Endodermal cell (in vitro differentiated cells): ENCODE data around the gene NXPE3. TPM values are rescaled to one million over a fixed set of nuclear protein-coding genes. Genes with fewer than 3 reads are reported as not detected.

Source experiments
- DNase-seq: peaks from one replicate; pipeline ENCODE4 v3.0.0-alpha.2; 2017
- H3K27ac ChIP-seq: 2 replicates; pipeline ENCODE4 v1.5.1; 2013; ENCODE audit warnings: mild to moderate bottlenecking, low read depth, low read length, moderate library complexity
- H3K27me3 ChIP-seq: 2 replicates; pipeline ENCODE4 v1.6.1; 2013; ENCODE audit warnings: mild to moderate bottlenecking, low read length, moderate library complexity; ENCODE audit not compliant: insufficient read depth, control insufficient read depth, poor library complexity, severe bottlenecking
- H3K36me3 ChIP-seq: 2 replicates; pipeline ENCODE4 v1.7.0; 2013; ENCODE audit warnings: mild to moderate bottlenecking, low read length, moderate library complexity; ENCODE audit not compliant: control insufficient read depth, insufficient read depth
- H3K4me1 ChIP-seq: one replicate; pipeline ENCODE4 v1.7.0; 2013; ENCODE audit warnings: low read length; ENCODE audit not compliant: control insufficient read depth, insufficient read depth
- H3K4me3 ChIP-seq: 2 replicates; pipeline ENCODE4 v1.5.1; 2013; ENCODE audit warnings: mild to moderate bottlenecking, low read length, moderate library complexity
- H3K9ac ChIP-seq: 2 replicates; pipeline ENCODE4 v1.6.1; 2013; ENCODE audit warnings: mild to moderate bottlenecking, low read length, moderate library complexity; ENCODE audit not compliant: poor library complexity, severe bottlenecking; ENCODE audit errors: extremely low read depth
- H3K9me3 ChIP-seq: 2 replicates; pipeline ENCODE4 v1.6.1; 2013; ENCODE audit warnings: mild to moderate bottlenecking, low read length, moderate library complexity; ENCODE audit not compliant: control insufficient read depth
- H3K27ac Mint-ChIP-seq: 2 replicates; pipeline ENCODE4 v1.8.0; 2020; ENCODE audit warnings: mixed read lengths
- H3K27me3 Mint-ChIP-seq: 2 replicates; pipeline ENCODE4 v1.8.0; 2021; ENCODE audit warnings: mild to moderate bottlenecking, mixed read lengths; ENCODE audit not compliant: insufficient read depth
- H3K36me3 Mint-ChIP-seq: 2 replicates; pipeline ENCODE4 v1.8.0; 2020; ENCODE audit warnings: low read depth, mixed read lengths
- H3K4me1 Mint-ChIP-seq: 2 replicates; pipeline ENCODE4 v1.8.0; 2020; ENCODE audit warnings: mixed read lengths
- H3K4me3 Mint-ChIP-seq: 2 replicates; pipeline ENCODE4 v1.8.0; 2020; ENCODE audit warnings: mild to moderate bottlenecking, moderate library complexity, mixed read lengths
- H3K9me3 Mint-ChIP-seq: 2 replicates; pipeline ENCODE4 v1.8.0; 2020; ENCODE audit warnings: mild to moderate bottlenecking, mixed read lengths
- WGBS, 2 experiments: methylation state at CpG; one replicate each; pipeline versions ENCODE4 v1.1.5 to v1.1.7; 2013; ENCODE audit warnings: missing lambda C conversion rate in 2 of 2, mixed read lengths in 1 of 2; ENCODE audit not compliant: insufficient coverage in 1 of 2, insufficient read length in 1 of 2; 5-methylcytosine and 5-hydroxymethylcytosine counted together
- total RNA-seq, 2 donors: library from RNA; stranded (reverse); fragmentation: NEBNext Ultra II Directional in 1 of 2; extraction: Animal tissue kit (Norgen Biotek cat#: 25700) in 1 of 2; gene quantifications; 2 replicates in 1 of 2; 3 replicates in 1 of 2; pipeline ENCODE4 v1.2.1, GENCODE V29; 2021
- TF ChIP-seq, protein P1 (sequence below): fragments of 200-600 bp; sonication (generic); conservative IDR thresholded peaks from 2 replicates; pipeline ENCODE4 v1.5.0; 2021; ENCODE audit warnings: antibody characterized with exemption, mild to moderate bottlenecking

NXPE3 gene
- total RNA-seq, 2 donors from 2014 or later: 6.9 to 7.7 TPM

DNA sequence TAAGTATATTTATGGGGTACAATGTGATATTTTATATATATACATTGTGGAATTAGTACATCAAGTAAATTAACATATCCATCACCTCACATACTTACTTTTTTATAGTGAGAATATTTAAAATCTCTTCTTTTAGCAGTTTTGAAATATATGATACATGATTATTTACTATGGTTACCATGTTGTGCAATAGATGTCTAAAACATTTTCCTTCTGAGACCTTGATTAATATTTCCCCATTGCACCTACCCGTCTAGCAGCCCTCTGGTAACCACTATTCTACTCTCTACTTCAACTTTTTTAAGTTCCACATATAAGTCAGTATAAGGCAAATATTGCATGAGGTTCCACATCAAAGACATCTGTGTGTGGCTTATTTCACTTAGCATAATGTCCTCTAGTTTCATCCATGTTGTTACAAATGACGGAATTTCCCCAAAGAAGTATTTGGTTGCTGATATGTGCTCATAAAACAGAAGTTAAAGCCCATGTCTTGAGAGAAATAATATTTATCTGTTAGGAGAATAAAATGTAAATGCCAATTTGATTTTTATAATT, 40.7 kb downstream of the NXPE3 start:
- Mint-ChIP-seq H3K27me3 (no peaks in the 10 kb centered on the region), H3K4me3 (no peak overlapping the region), H3K36me3 (no peaks in the 10 kb centered on the region), H3K4me1 (peaks cover 2% of the 10 kb centered on the region), H3K27ac (no peak overlapping the region), H3K9me3 (no peaks in the 10 kb centered on the region)
- TF ChIP-seq, protein P1, sequence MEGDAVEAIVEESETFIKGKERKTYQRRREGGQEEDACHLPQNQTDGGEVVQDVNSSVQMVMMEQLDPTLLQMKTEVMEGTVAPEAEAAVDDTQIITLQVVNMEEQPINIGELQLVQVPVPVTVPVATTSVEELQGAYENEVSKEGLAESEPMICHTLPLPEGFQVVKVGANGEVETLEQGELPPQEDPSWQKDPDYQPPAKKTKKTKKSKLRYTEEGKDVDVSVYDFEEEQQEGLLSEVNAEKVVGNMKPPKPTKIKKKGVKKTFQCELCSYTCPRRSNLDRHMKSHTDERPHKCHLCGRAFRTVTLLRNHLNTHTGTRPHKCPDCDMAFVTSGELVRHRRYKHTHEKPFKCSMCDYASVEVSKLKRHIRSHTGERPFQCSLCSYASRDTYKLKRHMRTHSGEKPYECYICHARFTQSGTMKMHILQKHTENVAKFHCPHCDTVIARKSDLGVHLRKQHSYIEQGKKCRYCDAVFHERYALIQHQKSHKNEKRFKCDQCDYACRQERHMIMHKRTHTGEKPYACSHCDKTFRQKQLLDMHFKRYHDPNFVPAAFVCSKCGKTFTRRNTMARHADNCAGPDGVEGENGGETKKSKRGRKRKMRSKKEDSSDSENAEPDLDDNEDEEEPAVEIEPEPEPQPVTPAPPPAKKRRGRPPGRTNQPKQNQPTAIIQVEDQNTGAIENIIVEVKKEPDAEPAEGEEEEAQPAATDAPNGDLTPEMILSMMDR: no peak
- Histone ChIP-seq H3K4me1 (no peaks in the 10 kb centered on the region), H3K4me3 (no peak overlapping the region), H3K27ac (no peak overlapping the region), H3K9me3 (no peaks in the 10 kb centered on the region), H3K27me3 (no peaks in the 10 kb centered on the region), H3K9ac (no peak overlapping the region), H3K36me3 (no peaks in the 10 kb centered on the region)
- no peak for DNase-seq
- WGBS, 2 experiments: 97% methylated on average over 2 of the region's 2 CpGs; no CpG with 5 or more reads in 1 of the 2 experiments

- Histone ChIP-seq H3K4me3 (no peak overlapping the region), H3K27me3 (no peaks in the 10 kb centered on the region), H3K27ac (no peak overlapping the region), H3K9me3 (no peaks in the 10 kb centered on the region), H3K4me1 (no peaks in the 10 kb centered on the region), H3K36me3 (no peaks in the 10 kb centered on the region), H3K9ac (no peak overlapping the region)
- no peak for DNase-seq
- H3K27ac Mint-ChIP-seq: no peak overlapping the region
- 95 to 97% methylated on average over 19 of the region's 19 CpGs for WGBS, 2 experiments
- no peaks in the 10 kb centered on the region for H3K27me3 Mint-ChIP-seq
- TF ChIP-seq, protein P1: no peak
- no peaks in the 10 kb centered on the region for H3K36me3 Mint-ChIP-seq
- H3K4me1 Mint-ChIP-seq: no peaks in the 10 kb centered on the region
- H3K4me3 Mint-ChIP-seq: no peak overlapping the region
- H3K9me3 Mint-ChIP-seq: no peaks in the 10 kb centered on the region
Observed at GRCh38 chr3:101821503-101821902, 42.5 kb downstream of the NXPE3 start.

DNA sequence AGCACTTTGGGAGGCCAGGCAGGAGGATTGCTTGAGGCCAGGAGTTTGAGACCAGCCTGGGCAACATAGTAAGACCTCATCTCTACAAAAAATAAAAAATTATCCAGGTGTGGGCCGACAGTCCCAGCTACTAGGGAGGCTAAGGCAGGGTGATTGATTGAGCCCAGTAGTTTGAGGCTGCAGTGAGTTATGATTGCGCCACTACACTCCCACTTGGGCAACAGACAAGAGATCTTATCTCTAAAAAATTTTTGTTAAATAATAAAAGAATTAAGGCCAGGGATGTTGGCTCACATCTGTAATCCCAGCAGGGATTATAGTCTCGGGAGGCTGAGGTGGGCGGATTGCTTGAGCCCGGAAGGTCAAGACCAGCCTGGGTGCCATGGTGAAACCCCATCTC, 44.5 kb downstream of the NXPE3 start:
- Mint-ChIP-seq H3K9me3 (no peaks in the 10 kb centered on the region), H3K36me3 (no peaks in the 10 kb centered on the region), H3K4me3 (no peak overlapping the region), H3K27ac (no peak overlapping the region), H3K27me3 (no peaks in the 10 kb centered on the region), H3K4me1 (peaks cover 7% of the 10 kb centered on the region)
- TF ChIP-seq, protein P1: no peak
- Histone ChIP-seq H3K9ac (no peak overlapping the region), H3K9me3 (no peaks in the 10 kb centered on the region), H3K4me1 (peaks cover 4% of the 10 kb centered on the region), H3K27me3 (no peaks in the 10 kb centered on the region), H3K4me3 (no peak overlapping the region), H3K36me3 (no peaks in the 10 kb centered on the region), H3K27ac (no peak overlapping the region)
- DNase-seq: no peak
- WGBS, 2 experiments: 80 to 98% methylated on average over 1 to 5 of the region's 5 CpGs
